ENCODE results near the gene WBP1.
A peak's percentile ranks its signal among the peaks of the same experiment; 100 is the strongest.
"Not testable (repeated sequence)": the region's sequence is repeated elsewhere in the genome, so short reads cannot be mapped to it uniquely, and the experiment has no call there.

WBP1 gene

GRCh38 chr2:74458132-74458937, at the start of gene WBP1:
WBP1 (plus strand) TSS chr2:74458438; CDS start chr2:74458603, 165 bp downstream.
- DNase-seq (ENCODE audit: low read depth), result peak; percentile 100

- no peak for DNase-seq (ENCODE audit: low read depth)
These were observed 45.1 kb upstream of the WBP1 start for GRCh38 chr2:74413001-74413698.

GRCh38 chr2:74414441-74414840, 43.8 kb upstream of the WBP1 start:
- DNase-seq (ENCODE audit: low read depth), result no peak

GRCh38 chr2:74414881-74415761, 43.1 kb upstream of the WBP1 start:
- no peak for DNase-seq (ENCODE audit: low read depth)

- DNase-seq (ENCODE audit: low read depth), result no peak
These were observed 42.4 kb upstream of the WBP1 start for GRCh38 chr2:74415762-74416395.

DNA sequence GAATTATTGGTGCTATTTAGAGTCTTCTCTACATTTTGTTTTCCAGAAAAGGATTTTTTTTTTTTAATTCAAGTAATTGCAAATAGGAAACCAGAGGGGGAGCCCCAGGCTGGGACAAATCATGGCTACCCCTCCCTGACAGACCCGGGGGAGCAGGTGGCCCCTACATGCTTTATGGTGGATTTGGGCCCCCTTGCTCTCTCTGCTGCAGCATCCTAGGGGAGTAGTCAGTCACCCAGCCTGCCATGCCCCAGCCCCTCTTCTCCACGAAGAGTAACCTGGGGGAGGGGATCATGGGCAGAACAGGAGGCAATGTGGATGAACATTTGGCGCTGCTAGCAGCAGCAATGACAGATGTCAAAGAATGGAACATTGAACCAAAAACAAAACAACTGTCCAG, 41.5 kb upstream of the WBP1 start:
- DNase-seq (ENCODE audit: low read depth), result no peak

- no peak for DNase-seq (ENCODE audit: low read depth)
These were observed 41.0 kb upstream of the WBP1 start for GRCh38 chr2:74417197-74417596.

- no peak for DNase-seq (ENCODE audit: low read depth)
These were observed 40.5 kb upstream of the WBP1 start for GRCh38 chr2:74417763-74418162.

DNA sequence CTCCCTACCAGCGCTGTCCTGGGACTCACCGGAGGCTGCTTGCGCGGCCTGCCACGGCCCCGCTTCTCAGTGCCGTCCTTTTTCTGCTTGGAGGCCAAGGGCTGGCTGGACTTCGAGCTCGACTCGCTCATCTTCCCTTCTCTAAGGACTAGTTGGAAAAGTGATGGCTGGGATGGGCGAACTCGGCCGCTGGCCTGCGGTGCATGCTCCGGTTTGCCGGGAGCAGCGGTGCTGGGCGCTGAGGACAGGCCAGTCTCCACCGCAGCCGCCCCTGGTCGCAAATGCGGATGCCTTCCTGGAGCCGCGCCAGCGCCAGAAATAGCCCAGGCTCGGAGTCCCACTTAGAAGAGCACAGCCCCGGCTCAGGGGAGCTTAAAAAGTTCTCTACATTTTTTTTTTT, 39.9 kb upstream of the WBP1 start:
- no peak for DNase-seq (ENCODE audit: low read depth)

DNA sequence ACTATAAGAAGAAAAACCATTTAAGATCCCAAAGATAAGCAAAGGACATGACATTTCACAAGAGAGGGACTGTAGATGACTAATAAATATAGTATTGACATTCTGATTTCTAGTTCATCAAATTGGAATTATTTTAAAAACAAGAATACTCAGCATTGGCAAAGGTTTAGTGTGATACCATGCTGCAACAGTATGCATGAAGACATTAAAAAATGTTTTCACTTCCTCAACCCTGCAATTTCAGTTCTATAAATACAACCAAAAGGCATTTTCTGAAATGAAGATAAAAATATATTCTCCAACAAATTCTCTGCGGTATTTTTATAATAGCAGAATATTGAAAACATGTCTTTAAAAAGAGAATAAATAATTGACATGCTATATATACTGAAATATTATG, 38.9 kb upstream of the WBP1 start:
- no peak for DNase-seq (ENCODE audit: low read depth)

DNA sequence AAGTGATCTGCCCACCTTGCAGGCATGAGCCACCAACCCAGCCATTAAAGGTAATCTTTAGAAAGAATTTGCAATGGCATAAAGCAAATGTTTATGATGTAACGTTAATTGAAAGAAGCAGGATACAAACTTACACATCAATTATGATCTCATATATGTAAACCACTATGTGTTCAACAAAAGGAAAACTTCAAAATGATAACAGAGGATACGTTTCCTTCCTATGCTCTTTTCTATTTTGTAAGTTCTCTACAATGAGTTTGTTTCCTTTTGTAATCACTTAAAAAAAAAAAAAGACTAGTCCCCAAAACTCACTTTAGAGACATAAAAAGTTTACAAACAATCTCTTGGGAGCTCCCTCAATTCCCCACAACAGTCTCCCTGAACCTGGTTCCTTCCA, 38.2 kb upstream of the WBP1 start:
- DNase-seq (ENCODE audit: low read depth), result no peak

DNA sequence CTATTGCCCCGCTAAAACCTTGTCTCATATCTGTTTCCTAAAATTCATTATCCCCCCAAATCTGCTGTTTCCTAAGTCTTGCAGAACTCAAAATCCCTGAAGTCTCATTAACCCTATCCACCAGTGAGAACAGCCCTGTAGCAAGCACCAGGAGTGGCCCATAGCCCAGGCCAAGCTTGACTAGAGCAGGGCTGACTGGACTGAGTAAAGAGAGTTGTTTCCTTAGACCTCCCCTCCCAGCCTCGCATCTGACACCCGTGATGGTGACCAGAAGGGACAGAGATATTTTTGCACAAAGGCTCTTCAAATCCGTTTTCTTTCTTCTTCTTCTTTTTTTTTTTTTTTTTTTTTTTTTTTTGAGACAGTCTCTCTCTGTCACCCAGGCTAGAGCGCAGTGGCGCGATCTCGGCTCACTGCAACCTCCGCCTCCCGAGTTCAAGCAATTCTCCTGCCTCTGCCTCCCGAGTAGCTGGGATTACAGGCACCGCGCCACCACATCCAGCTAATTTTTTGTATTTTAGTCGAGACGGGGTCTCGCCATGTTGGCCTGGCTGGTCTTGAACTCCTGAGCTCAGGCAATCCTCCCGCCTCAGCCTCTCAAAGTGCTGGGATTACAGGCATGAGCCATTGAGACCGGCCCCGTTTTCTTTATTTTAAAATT, 37.7 kb upstream of the WBP1 start:
- not testable (repeated sequence) for DNase-seq (ENCODE audit: low read depth)

DNA sequence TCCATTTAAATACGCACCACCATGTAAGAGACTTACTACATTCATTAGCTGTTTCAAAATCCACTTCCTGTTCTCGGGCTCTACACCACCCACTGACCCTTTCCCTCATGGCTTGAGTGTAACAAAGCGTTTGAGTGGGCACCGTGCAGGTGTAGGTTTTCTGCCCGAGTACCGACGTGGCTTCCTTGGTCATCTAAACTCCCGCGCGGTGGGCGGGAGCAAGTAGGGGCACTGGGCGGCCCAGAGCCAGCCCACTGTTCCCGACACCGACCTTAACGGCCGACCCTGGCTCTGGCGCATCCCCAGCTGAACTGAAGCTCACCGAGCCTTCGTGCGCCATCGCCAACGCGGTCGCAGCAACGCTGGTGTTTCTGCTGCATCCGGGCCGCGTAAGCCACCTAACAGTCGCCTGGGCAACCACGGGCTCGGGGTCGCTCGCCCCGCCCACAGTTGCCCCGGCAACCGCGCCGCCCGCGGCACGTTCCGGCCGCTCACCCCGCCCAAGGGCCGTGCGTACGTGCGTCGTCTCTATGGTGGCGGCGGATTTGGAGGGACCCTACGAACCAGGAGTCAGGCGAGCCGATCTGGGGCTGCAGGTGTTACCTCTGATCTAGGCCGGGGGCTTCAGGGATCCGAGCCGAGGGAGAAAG, 36.9 kb upstream of the WBP1 start, which contains the start of the genes C2orf81 and WDR54:
TSS of gene C2orf81 (minus strand) at position 399 of the 650 bp plus-strand sequence. CDS start at position 340, 59 bp downstream.
TSS of gene WDR54 (plus strand) at position 510 of the 650 bp plus-strand sequence. CDS start 424 bp downstream, outside the sequence.
- peak; percentile 86 for DNase-seq (ENCODE audit: low read depth)

DNA sequence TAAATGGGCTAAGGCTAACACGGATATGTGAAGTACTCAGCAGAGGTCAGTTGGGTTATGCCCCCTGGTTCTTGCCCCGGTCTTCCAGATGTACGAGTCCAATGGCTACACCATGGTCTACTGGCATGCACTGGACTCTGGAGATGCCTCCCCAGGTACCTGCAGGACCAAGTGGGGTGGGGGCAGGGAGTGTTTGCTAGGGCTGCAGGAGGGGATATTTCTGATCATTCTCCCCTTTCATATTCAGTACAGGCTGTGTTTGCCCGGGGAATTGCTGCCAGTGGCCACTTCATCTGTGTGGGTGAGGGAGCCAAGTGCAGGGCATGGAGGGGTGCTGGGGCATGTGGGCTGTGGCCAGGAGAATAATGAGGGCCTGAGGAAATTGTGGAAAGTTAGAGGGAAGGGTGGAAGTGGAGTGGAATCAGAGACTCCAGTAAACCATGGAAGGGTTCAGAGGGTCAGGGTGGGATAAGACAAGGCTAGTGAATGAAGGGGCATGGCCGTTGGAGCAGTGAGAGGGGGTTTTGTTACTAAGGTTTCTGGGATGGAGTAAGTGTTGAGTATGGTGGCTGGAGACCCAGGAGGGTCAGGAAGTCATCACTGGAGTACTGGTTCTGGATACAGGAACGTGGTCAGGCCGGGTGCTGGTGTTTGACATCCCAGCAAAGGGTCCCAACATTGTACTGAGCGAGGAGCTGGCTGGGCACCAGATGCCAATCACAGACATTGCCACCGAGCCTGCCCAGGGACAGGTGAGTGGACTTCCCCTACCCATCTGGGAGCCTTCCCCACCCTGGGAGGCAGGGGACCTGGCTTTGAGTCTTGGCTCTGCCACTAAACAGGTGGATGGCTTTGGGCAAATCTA, 34.8 kb upstream of the WBP1 start:
- DNase-seq (ENCODE audit: low read depth), result no peak

DNA sequence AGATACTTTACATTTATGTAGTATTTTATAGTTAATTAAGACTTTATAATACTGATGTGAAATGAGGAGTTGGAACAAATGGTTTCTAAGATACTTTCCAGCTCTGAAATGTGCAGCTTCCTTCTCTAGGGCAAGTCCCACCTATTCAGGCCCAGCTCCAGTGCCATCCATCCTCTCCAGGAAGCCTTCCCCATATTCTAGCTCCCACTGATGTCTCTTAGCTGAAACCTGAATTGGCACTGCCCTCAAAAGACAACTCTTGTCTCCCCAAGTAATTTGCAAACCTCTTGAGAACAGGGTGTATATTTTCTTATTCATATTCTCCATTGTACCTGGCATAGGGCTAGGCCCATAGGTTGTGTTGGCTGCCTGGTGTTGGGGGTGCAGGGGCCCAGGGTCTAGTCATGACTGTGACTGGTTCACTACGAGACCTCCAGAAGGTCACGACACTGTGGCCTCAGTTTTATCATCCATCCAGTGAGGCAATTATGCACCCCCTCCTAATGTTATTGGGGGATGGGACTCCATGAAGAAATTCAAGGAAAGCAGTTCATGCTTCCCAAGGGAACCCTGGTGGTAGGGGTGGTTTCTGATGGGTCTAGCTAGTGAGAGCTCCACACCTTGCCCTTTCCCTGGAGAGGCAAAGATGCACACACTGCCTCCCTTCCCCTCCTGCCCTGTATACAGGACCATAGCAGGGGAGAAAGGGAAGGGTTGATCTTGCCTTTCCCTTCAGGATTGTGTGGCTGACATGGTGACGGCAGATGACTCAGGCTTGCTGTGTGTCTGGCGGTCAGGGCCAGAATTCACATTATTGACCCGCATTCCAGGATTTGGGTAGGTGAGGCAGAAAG, 33.9 kb upstream of the WBP1 start:
- DNase-seq (ENCODE audit: low read depth), result no peak

- DNase-seq (ENCODE audit: low read depth), result no peak
These were observed 33.2 kb upstream of the WBP1 start for GRCh38 chr2:74424995-74425406.

- DNase-seq (ENCODE audit: low read depth), result no peak
These were observed 32.7 kb upstream of the WBP1 start for GRCh38 chr2:74425523-74425922.

DNA sequence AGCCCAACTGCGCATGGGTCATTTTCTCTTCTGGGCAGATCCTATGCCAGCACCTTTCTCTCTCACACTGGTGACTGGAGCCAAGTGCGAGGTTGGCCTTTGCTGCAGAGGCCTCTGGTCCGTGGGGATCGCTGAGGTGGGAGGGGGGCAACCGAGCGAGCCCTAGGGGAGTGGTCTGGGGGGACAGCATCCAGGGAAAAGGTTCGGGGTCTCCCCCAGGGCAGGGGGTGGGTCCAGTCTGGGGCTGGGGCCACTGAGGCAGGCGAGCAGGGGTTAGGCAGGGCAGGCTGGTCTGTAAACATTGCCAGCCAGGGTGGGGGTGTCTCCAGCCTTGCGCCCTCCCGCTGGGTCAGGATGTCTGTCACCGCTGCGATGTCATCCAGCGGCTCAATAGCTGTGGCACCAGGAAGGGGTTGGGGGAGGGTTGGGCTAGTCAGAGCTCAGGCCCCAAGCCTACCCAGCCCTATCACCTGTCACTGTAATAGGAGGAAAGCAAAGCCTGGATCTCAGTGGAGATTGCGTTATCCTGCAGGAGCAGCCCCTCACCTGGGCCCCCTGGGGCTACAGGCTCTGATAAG, 32.0 kb upstream of the WBP1 start:
- DNase-seq (ENCODE audit: low read depth), result no peak
